ENCODE data around the gene KLHL30.
A peak's percentile ranks its signal among the peaks of the same experiment; 100 is the strongest.
"Not testable (repeated sequence)": the region's sequence is repeated elsewhere in the genome, so short reads cannot be mapped to it uniquely, and the experiment has no call there.

KLHL30 gene

DNA sequence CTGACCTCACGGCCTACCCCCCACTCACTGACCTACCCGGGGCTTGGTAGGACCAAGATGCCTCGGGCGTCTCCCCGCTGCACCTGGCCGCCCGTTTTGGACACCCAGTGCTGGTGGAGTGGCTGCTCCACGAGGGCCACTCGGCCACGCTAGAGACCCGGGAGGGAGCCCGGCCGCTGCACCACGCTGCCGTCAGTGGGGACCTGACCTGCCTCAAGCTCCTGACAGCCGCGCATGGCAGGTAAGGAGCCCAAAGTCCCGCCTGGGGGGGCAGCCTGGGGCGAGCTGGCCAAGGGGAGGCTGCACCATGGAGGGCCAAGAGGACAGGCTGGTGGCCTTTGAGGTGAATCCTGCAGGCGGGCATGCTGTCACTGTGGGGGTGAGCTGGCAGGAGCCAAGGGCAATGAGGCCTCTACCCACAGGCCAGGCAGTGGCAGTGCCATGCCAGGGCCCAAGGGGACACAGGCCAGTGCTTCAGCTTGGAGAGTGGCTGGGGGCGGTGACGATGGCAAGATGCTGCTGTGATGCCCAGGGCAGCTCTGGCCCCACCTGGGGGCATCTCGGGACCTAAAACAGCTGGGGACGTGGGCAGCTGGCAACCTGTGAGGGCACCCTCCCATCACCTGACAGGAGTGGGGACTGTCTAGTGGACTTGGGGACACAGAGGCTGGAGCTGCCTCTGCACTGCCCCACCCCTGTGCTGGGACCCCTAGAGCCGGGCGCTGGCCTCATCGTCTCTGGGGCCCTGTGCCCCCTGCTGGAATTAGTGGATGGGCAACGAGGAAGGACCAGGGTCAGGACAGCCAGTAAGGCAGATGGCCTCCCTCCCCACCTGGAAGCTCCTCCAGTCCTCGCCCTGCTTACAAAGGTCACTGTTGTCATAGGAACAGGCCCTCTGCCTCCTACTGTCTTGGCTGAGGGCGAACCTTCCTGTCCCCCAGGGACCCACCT is 36.3 kb upstream of the KLHL30 start:
- DNase-seq = no peak

GRCh38 chr2:238102865-238103264 is 35.6 kb upstream of the KLHL30 start:
- no peak for DNase-seq

DNA sequence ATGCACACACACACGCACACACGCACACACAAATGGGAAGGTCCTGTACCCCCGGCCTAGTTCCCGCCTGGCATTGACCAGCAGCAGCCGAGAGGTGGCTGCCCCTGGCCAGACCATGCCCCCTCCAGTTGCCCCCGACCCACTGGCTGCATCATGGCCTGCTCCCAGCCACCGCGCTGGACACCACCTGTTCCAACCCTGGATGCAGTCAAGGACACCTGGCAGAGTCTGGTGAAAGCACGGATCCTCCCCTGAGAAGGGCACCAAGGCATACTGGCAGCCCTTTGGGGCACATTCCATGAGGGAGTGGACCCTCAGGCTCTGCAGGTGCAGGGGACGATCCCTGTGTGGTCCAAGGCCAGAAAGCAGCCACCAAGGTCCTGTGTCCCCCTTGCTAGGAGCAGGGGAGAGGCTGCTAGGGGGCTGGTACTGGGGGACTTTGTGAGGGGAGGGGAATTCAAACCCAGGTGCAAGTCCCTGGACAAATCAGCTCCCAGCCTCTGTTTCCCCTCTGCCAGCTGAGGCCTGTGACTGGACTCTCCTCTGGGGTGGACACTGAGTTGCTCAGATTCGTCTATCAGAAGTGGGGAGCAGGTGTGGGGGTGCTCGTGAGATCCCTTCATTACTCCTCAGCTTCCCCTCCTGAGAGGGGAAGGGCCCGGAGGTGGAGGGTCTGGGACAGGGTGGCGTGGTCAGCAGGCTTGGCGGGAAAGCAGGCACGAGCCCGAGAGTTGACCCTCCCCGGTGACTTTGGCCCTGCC is 34.8 kb upstream of the KLHL30 start:
- no peak for DNase-seq

- no peak for DNase-seq
Measured at GRCh38 chr2:238104226-238104690, 34.2 kb upstream of the KLHL30 start.

- DNase-seq = no peak
Measured at GRCh38 chr2:238104691-238105371, 33.6 kb upstream of the KLHL30 start.

GRCh38 chr2:238105506-238106338 is 32.7 kb upstream of the KLHL30 start:
- no peak for DNase-seq

DNA sequence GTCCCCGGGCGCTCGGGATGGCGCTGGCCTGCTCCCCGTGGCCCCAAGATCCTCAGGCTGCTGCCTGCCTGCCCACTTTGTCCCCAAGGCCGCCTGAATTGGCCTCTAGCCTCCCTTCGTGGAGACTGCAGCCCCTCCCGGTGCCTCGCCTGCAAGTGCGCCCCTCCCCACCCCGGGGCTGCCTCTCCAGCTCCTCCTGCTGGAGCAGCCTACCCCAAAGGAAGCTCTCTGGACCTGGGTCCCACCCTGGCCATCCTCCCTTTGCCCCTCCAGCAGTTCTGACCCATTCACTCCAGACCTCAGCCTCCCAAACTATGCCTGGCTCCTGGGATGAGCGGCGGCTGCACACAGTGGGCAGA is 32.1 kb upstream of the KLHL30 start:
- DNase-seq = no peak

GRCh38 chr2:238106698-238107524 is 31.6 kb upstream of the KLHL30 start:
- no peak for DNase-seq

- DNase-seq = peak; percentile 1
Measured at GRCh38 chr2:238107525-238108422, 30.7 kb upstream of the KLHL30 start.

- DNase-seq = no peak
Measured at GRCh38 chr2:238108423-238109183, 29.9 kb upstream of the KLHL30 start.

- DNase-seq = no peak
Measured at GRCh38 chr2:238113611-238114010, 24.9 kb upstream of the KLHL30 start.

DNA sequence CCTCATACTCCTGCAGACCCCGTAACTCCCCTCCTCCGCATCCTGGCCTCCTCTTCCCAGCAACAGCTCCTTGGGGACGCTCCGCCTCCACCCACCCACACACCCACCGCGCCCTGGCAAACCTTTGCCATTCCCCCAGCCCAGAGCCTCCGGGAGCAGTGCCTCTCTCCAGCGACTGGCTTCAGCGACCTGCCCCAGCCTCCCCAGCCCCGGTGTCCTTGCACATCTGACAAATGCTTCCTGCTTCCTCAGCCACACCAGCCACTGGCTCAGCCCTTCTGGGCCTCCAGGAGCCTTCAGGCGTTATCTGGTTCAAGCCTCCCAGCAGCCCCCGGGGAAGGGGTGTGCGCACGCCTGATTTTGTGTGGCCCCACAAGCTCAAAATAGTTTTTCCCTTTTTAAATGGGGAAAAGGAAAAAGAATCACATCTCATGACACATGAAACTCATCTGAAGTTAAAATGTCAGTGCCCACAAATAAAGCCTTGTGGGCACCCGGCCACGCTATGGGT is 24.1 kb upstream of the KLHL30 start:
- DNase-seq = no peak

- DNase-seq = no peak
Measured at GRCh38 chr2:238114851-238115660, 23.4 kb upstream of the KLHL30 start.

- DNase-seq = not testable (repeated sequence)
Measured at GRCh38 chr2:238115709-238116108, 22.8 kb upstream of the KLHL30 start.

DNA sequence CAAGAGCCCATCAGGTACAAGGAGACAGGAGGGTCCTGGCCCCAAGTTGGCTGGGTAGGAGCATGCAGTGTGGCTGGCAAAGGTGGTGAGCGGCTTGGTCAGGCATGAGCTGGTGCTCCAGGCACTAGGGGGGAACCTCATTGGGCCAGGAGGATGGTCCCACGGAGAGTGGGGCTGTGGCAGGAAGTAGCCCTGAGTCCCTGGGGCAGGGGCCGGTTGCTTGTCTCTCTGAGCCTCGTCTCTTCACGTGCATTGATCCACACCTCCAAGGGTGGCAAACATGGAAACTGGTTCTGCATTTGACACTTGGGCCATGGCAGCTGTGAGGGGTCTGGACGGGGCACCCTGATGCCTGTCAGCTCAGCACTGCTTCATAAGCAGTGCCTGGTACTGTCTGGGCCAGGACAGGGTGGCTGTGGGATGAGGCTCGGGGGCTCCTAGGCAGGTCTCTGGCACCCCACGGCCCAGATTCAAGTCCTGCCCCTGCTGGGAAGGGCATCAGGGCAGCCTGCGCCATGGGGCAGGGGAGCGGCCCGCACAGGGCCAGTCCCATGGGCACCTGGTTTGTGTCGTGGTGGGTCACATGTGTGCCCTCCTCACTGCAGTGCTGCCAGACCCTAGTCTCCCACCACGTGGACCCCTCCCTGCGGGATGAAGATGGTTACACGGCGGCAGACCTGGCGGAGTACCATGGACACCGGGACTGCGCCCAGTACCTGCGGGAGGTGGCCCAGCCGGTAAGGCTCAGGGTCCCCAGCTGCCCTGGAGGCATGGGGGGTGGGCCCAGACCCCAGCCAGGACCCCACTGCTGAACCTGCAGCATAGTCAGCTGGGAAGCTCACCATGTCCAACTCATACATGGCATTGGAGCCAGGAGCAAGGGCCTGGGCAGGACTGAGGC is 21.9 kb upstream of the KLHL30 start:
- DNase-seq = no peak

GRCh38 chr2:238117199-238118154 is 21.0 kb upstream of the KLHL30 start:
- DNase-seq = no peak
